GM18868 (cell line): ENCODE results near the gene METTL6.
"Not testable (repeated sequence)": the region's sequence is repeated elsewhere in the genome, so short reads cannot be mapped to it uniquely, and the experiment has no call there.

ENCODE experiments used
- ATAC-seq: cut with Tn5 transposase; IDR thresholded peaks from one replicate; pipeline ENCODE4 v1.9.1; 2021; ENCODE audit warnings: mild to moderate bottlenecking, moderate library complexity; ENCODE audit not compliant: unreplicated experiment

Gene METTL6

GRCh38 chr3:15375461-15376000 lies 51.8 kb downstream of the METTL6 start:
- ATAC-seq, result no peak

DNA sequence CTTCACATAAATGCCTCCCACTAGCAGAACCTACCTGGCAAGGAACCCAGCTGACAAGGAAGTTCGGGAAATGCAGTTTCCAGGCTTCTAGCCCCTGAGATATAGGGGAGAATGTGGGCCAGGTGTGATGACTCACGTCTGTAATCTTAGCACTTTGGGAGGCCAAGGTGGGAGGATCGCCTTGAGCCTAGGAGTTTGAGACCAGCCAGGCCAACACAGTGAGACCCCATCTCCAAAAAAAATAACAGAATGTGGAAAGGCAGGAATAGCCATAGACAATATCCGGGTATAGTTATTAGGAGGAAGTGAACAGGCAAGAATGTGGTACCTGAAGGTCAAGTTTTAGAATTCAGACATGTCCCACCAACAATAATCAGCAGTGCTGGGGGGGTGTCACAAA lies 54.4 kb downstream of the METTL6 start:
- no peak for ATAC-seq

- no peak for ATAC-seq
These were observed 58.7 kb downstream of the METTL6 start for GRCh38 chr3:15368561-15369135.

GRCh38 chr3:15367059-15367458 lies 60.3 kb downstream of the METTL6 start:
- ATAC-seq, result no peak

- not testable (repeated sequence) for ATAC-seq
These were observed 63.3 kb downstream of the METTL6 start for GRCh38 chr3:15364078-15364477.

- peak; percentile 76 for ATAC-seq
These were observed 65.7 kb downstream of the METTL6 start for GRCh38 chr3:15361494-15362214.

DNA sequence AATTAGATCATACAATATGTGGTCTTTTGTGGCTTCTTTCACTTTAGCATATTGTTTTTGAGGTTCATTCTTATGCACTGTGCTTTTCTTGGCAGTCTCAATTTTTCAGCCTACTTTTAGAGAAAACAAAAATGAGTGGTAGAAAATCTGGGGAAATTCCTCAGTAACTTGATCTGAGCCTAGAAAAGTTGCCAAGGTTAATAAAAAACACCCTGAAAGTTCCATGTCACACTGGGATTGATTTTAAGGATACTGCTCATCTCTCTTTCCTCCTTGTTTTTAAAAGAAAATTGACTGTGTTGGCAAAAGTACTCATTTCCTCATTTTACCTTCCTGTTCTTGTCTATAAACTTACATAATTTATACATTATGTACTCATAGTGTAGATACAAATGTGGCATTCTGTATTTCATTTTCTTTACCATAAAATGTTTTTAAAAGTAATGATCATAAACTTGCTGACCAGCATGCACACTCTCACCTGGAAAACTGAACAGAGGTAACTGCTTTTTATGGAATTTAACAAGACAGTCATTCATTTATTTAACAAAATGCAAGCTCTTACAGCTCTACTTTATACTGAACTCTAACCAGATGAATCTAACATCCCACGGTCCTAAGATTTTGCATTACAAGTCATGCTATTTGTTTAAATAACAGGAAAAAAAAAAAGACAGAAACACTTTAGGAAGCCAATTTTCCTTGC lies 66.4 kb downstream of the METTL6 start:
- no peak for ATAC-seq
